Measurements from ENCODE around the gene SPATA1. TPM values are rescaled to one million over a fixed set of nuclear protein-coding genes. Genes with fewer than 3 reads are reported as not detected.

Gene SPATA1
- total RNA-seq, 1 donor = 3.0 TPM

DNA sequence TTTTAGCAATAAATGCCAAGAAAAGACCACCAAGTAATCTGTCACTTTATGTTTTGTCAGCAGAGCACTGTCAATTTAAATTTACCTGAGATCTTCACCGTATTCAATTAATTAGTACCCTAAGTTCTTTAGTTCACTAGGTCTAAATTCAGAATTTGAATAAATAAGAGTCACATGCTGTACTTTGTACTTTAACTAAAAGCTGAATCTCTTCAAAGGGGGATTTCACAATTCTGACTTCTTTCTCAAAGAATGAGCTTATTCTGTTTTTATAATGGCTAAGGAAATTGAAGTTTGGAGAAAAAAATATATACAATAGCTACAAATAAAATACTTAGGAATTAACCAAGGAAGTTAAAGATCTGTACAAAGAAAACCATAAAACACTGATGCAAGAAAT is 2.3 kb downstream of the SPATA1 start:
- no peak overlapping the region for H3K4me3 ChIP-seq (ENCODE audit: low read depth, low read length)
- no peak for DNase-seq (ENCODE audit: low read depth)
- TF ChIP-seq, protein P1, sequence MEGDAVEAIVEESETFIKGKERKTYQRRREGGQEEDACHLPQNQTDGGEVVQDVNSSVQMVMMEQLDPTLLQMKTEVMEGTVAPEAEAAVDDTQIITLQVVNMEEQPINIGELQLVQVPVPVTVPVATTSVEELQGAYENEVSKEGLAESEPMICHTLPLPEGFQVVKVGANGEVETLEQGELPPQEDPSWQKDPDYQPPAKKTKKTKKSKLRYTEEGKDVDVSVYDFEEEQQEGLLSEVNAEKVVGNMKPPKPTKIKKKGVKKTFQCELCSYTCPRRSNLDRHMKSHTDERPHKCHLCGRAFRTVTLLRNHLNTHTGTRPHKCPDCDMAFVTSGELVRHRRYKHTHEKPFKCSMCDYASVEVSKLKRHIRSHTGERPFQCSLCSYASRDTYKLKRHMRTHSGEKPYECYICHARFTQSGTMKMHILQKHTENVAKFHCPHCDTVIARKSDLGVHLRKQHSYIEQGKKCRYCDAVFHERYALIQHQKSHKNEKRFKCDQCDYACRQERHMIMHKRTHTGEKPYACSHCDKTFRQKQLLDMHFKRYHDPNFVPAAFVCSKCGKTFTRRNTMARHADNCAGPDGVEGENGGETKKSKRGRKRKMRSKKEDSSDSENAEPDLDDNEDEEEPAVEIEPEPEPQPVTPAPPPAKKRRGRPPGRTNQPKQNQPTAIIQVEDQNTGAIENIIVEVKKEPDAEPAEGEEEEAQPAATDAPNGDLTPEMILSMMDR (IDR thresholded peaks at IDR 0.05; ENCODE audit: insufficient read depth, low read length) = no peak

DNA sequence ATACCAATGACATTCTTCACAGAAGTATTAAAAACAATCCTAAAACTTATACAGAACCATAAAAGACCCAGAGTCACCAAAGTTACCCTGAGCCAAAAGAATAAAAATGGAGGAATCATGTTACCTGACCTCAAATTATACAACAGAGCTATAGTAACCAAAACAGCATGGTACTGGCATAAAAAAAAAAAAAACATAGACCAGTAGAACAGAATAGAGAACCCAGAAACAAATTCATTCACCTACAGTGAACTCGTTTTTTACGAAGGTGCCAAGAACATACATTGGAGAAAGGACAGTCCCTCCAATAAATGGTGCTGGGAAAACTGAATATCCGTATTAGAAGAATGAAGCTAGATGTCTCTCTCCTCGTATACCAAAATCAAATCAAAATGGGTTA is 2.8 kb downstream of the SPATA1 start:
- no peak overlapping the region for H3K4me3 ChIP-seq (ENCODE audit: low read depth, low read length)
- no peak for DNase-seq (ENCODE audit: low read depth)
- TF ChIP-seq, protein P1 (IDR thresholded peaks at IDR 0.05; ENCODE audit: insufficient read depth, low read length) = no peak

DNA sequence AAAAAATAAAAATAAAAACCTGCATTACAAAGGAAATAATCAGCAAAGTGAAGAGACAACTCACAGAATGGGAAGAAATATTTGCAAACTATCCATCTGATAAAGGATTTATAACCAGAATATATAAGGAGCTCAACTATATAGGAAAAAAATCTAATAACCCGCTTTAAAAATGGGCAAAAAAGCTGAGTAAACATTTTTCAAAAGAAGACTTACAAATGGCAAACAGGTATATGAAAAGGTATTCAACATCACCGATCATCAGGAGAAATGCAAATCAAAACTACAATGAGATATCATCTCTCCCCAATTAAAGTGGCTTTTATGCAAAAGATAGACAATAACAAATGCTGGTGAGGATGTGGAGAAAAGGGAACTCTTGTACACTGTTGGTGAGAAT is 4.0 kb downstream of the SPATA1 start:
- H3K4me3 ChIP-seq (ENCODE audit: low read depth, low read length) = no peak overlapping the region
- TF ChIP-seq, protein P1 (IDR thresholded peaks at IDR 0.05; ENCODE audit: insufficient read depth, low read length) = no peak
- no peak for DNase-seq (ENCODE audit: low read depth)

DNA sequence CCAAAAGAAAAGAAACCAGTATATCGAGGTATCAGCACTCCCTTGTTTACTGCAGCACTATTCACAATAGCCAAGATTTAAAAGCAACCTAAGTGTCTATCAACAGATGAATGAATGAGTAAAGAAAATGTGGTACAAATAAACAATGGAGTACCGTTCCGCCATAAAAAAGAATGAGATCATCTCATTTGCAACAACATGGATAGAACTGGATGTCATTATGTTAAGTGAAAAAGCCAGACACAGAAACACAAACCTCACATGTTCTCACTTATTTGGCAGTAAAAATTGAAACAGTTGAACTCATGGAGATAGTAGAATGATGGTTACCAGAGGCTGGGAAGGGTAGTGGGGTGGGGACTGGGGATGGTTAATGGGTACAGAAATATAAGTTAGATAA is 4.5 kb downstream of the SPATA1 start:
- TF ChIP-seq, protein P1 (IDR thresholded peaks at IDR 0.05; ENCODE audit: insufficient read depth, low read length) = no peak
- no peak for DNase-seq (ENCODE audit: low read depth)
- no peak overlapping the region for H3K4me3 ChIP-seq (ENCODE audit: low read depth, low read length)

DNA sequence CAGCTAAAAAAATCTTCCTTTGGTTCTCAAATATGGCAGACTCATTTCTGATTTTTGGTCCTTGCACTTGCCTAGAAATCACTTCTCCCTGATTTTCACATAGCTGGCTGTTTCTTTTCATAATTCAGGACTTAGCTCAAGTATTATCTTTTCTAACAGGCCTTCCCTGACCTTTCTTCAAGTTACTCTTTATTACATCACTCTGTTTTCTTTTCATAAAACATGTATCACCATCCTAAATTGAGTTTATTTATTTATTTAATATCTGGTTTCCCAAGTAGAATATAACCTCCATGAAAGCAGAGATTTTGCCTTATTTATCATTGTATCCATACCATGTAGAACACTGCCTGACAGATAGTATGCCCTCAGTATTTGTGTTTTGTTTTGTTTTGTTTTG is 18.4 kb downstream of the SPATA1 start:
- TF ChIP-seq, protein P1 (IDR thresholded peaks at IDR 0.05; ENCODE audit: insufficient read depth, low read length) = no peak
- H3K4me3 ChIP-seq (ENCODE audit: low read depth, low read length) = no peak overlapping the region
- DNase-seq (ENCODE audit: low read depth) = peak; percentile 23

DNA sequence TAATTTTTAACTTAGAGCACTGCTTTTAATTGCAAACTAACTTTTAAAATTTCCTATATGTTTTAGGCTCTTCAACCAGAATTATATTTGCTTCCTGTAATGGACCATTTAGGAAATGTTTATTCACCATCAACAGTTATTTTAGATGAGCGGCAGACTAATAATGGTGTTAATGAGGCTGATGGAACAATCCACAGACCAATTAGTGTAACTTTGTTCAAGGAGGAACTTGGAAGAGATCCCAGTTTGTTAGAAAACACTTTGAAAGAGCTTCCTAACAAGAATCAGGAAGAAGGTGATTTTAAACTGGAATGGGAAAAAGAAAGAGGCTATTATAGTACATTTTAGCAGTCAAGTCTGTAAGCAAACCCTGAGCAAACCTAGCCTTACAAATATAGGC is 19.6 kb downstream of the SPATA1 start:
- H3K4me3 ChIP-seq (ENCODE audit: low read depth, low read length) = no peak overlapping the region

DNA sequence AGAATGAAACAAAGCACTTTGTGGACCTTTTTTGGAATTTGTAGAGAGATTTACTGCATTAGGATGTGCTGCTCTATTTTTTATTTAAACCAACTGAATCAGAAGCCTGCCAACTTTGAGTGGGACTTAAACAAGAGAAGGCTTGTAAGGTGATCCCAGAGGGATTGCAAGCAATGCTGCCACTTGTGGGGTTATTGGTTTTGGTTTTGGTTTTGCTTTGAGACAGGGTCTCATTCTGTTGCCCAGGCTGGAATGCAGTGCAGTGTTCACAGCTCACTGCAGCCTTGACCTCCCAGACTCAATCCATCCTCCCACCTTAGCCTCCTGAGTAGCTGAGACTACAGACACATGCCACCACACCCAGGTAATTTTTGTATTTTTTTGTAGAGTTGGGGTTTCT is 32.4 kb downstream of the SPATA1 start:
- H3K4me3 ChIP-seq (ENCODE audit: low read depth, low read length) = no peak overlapping the region
- DNase-seq (ENCODE audit: low read depth) = no peak
- TF ChIP-seq, protein P1 (IDR thresholded peaks at IDR 0.05; ENCODE audit: insufficient read depth, low read length) = no peak

More for the DNA sequence above, 19.6 kb downstream of the SPATA1 start:
- TF ChIP-seq, protein P1 (IDR thresholded peaks at IDR 0.05; ENCODE audit: insufficient read depth, low read length) = no peak
- DNase-seq (ENCODE audit: low read depth) = no peak
